HEK293T (cell line): Measurements from ENCODE around the gene CCDC83.
"Not testable (repeated sequence)": the region's sequence is repeated elsewhere in the genome, so short reads cannot be mapped to it uniquely, and the experiment has no call there.

Experiments
- BHLHE40 ChIP-seq: fragments of 450-650 bp; IDR thresholded peaks from 2 replicates; pipeline ENCODE4 v1.6.1; 2016; ENCODE audit warnings: mild to moderate bottlenecking, moderate library complexity, borderline replicate concordance
- FOXA1 ChIP-seq: fragments of 450-650 bp; IDR thresholded peaks from 2 replicates; pipeline ENCODE4 v1.6.1; 2016; ENCODE audit warnings: mild to moderate bottlenecking

- TF ChIP-seq BHLHE40, FOXA1: not testable (repeated sequence)
Measured at GRCh38 chr11:85952108-85952485, 96.9 kb downstream of the CCDC83 start.
